Lower lobe of right lung (tissue), 2 donors: Measurements from ENCODE around the gene KCTD18. TPM values are rescaled to one million over a fixed set of nuclear protein-coding genes. Genes with fewer than 3 reads are reported as not detected.

ENCODE experiments used
- ATAC-seq, 2 donors: fragments of 200-7000 bp; cut with Tn5 transposase; one replicate each; pipeline ENCODE4 v1.9.1; 2020 to 2022; ENCODE audit warnings: mild to moderate bottlenecking in 2 of 2, moderate library complexity in 2 of 2
- DNase-seq: peaks from one replicate; pipeline ENCODE4 v3.0.0-alpha.2; 2020
- H3K27ac ChIP-seq: fragments of 200-600 bp; one replicate; pipeline ENCODE4 v1.8.0; 2022
- H3K27me3 ChIP-seq: fragments of 200-600 bp; one replicate; pipeline ENCODE4 v1.8.0; 2022; ENCODE audit warnings: low read depth
- H3K36me3 ChIP-seq: fragments of 200-600 bp; one replicate; pipeline ENCODE4 v1.8.0; 2022; ENCODE audit warnings: mild to moderate bottlenecking
- H3K4me1 ChIP-seq: fragments of 200-600 bp; one replicate; pipeline ENCODE4 v1.8.0; 2022
- H3K4me3 ChIP-seq: fragments of 200-600 bp; one replicate; pipeline ENCODE4 v1.8.0; 2022; ENCODE audit warnings: mild to moderate bottlenecking
- H3K9me3 ChIP-seq: fragments of 200-600 bp; one replicate; pipeline ENCODE4 v1.8.0; 2022
- CTCF ChIP-seq: fragments of 200-600 bp; IDR thresholded peaks from one replicate; pipeline ENCODE4 v1.8.0; 2022; ENCODE audit warnings: antibody characterized with exemption, mild to moderate bottlenecking
- intact Hi-C: fragments of 100-400 bp; cut with DNase I; formaldehyde crosslinking; loops from one replicate; pipeline ENCODE4 v1.11.0; 2022
- long read RNA-seq: library from polyadenylated mRNA; unstranded; transcript quantifications from one replicate; pipeline ENCODE4 v2.0.0, GENCODE V29; 2021
- total RNA-seq: library from RNA; stranded (reverse); fragmentation: NEBNext Ultra II Directional; extraction: Animal tissue kit (Norgen Biotek cat#: 25700); gene quantifications from one replicate; pipeline ENCODE4 v1.2.1, GENCODE V29; 2021
- donor health status: DM: no; HTN: yes; CAD: no; lungs with severe emphysema.

The KCTD18 gene
- total RNA-seq = 14.3 TPM
- long read RNA-seq, transcript KCTD18-201 (7 exons, 2,940 nt) = major isoform, 15 of 25 reads
- long read RNA-seq, transcript KCTD18-202 (7 exons, 2,556 nt) = minor isoform, 6 of 25 reads
- long read RNA-seq, partial matches to known transcripts = 2 of 25 reads
- long read RNA-seq, other reads (novel, unspliced or antisense) = 2 of 25 reads

GRCh38 chr2:200509612-200510433 lies at the start of gene KCTD18:
Gene KCTD18 (minus strand): TSS chr2:200510068. CDS start chr2:200507016, 3,052 bp downstream.
- peak within 1 kb of the TSS; percentile 92 for H3K27ac ChIP-seq
- no peaks in the 10 kb centered on the region for H3K27me3 ChIP-seq
- ATAC-seq (peak; percentile 99), DNase-seq (peak; percentile 97)
- H3K9me3 ChIP-seq = no peaks in the 10 kb centered on the region
- intact Hi-C loops = no loop called here
- H3K4me1 ChIP-seq = peaks cover 11% of the 10 kb centered on the region
- peaks cover 15% of the 10 kb centered on the region for H3K36me3 ChIP-seq
- H3K4me3 ChIP-seq = peak within 1 kb of the TSS; percentile 90
- TF ChIP-seq CTCF = peak; percentile 85

- H3K4me1 ChIP-seq = no peaks in the 10 kb centered on the region
- H3K4me3 ChIP-seq = no peak overlapping the region
- intact Hi-C loops = no loop called here
- ATAC-seq = no peak
- no peak for TF ChIP-seq CTCF
- H3K36me3 ChIP-seq = peaks cover 6% of the 10 kb centered on the region
- no peaks in the 10 kb centered on the region for H3K27me3 ChIP-seq
- no peak for DNase-seq
- H3K9me3 ChIP-seq = no peaks in the 10 kb centered on the region
- no peak overlapping the region for H3K27ac ChIP-seq
These were observed 30.9 kb upstream of the KCTD18 start for GRCh38 chr2:200540793-200541192.

- no peak for ATAC-seq
- intact Hi-C loops = no loop called here
- no peaks in the 10 kb centered on the region for H3K4me1 ChIP-seq
These were observed 28.3 kb upstream of the KCTD18 start for GRCh38 chr2:200538139-200538538.

GRCh38 chr2:200534572-200534971 lies 24.7 kb upstream of the KCTD18 start:
- no peaks in the 10 kb centered on the region for H3K27me3 ChIP-seq
- H3K4me3 ChIP-seq = no peak overlapping the region
- H3K4me1 ChIP-seq = no peaks in the 10 kb centered on the region
- DNase-seq = no peak
- intact Hi-C loops = no loop called here
- no peaks in the 10 kb centered on the region for H3K9me3 ChIP-seq
- TF ChIP-seq CTCF = no peak
- ATAC-seq = no peak
- no peak overlapping the region for H3K27ac ChIP-seq
- no peaks in the 10 kb centered on the region for H3K36me3 ChIP-seq

More at GRCh38 chr2:200538139-200538538, 28.3 kb upstream of the KCTD18 start:
- Histone ChIP-seq H3K9me3 (no peaks in the 10 kb centered on the region), H3K36me3 (peaks cover 4% of the 10 kb centered on the region), H3K27me3 (no peaks in the 10 kb centered on the region), H3K27ac (no peak overlapping the region), H3K4me3 (no peak overlapping the region)
- no peak for DNase-seq
- no peak for TF ChIP-seq CTCF

GRCh38 chr2:200533754-200534153 lies 23.9 kb upstream of the KCTD18 start:
- DNase-seq = no peak
- no peak for ATAC-seq
- no peak for TF ChIP-seq CTCF
- H3K27ac ChIP-seq = no peak overlapping the region
- H3K36me3 ChIP-seq = no peaks in the 10 kb centered on the region
- H3K4me3 ChIP-seq = no peak overlapping the region
- no peaks in the 10 kb centered on the region for H3K9me3 ChIP-seq
- no peaks in the 10 kb centered on the region for H3K27me3 ChIP-seq
- intact Hi-C loops = no loop called here
- H3K4me1 ChIP-seq = no peaks in the 10 kb centered on the region
